COLO668 (cell line): ENCODE measurements around the gene DAB2.
"Not testable (repeated sequence)": the region's sequence is repeated elsewhere in the genome, so short reads cannot be mapped to it uniquely, and the experiment has no call there.

Source experiments
- DNase-seq: peaks from one replicate; lab custom pipeline; 2025; ENCODE audit not compliant: unreplicated experiment; lab: John Stamatoyannopoulos, UW

The DAB2 gene

GRCh38 chr5:39352170-39352569, 72.6 kb downstream of the DAB2 start:
- no peak for DNase-seq

GRCh38 chr5:39349484-39349883, 75.3 kb downstream of the DAB2 start:
- no peak for DNase-seq

- DNase-seq: no peak
Measured at GRCh38 chr5:39342460-39342859, 82.3 kb downstream of the DAB2 start.

- DNase-seq: no peak
Measured at GRCh38 chr5:39341896-39342295, 82.9 kb downstream of the DAB2 start.

GRCh38 chr5:39340506-39340905, 84.3 kb downstream of the DAB2 start:
- DNase-seq: no peak

- no peak for DNase-seq
Measured at GRCh38 chr5:39337252-39337915, 87.4 kb downstream of the DAB2 start.

- not testable (repeated sequence) for DNase-seq
Measured at GRCh38 chr5:39334296-39334695, 90.5 kb downstream of the DAB2 start.

- no peak for DNase-seq
Measured at GRCh38 chr5:39333104-39333503, 91.7 kb downstream of the DAB2 start.

- DNase-seq: no peak
Measured at GRCh38 chr5:39331861-39332381, 92.9 kb downstream of the DAB2 start.

- DNase-seq: no peak
Measured at GRCh38 chr5:39328731-39329130, 96.0 kb downstream of the DAB2 start.

- DNase-seq: no peak
Measured at GRCh38 chr5:39323542-39323941, 101.2 kb downstream of the DAB2 start.
